Stimulated activated CD8-positive, alpha-beta memory T cell treated with anti-CD3 and anti-CD28 coated beads, Interleukin-2, amount 100 ng/mL, for 1 hour (primary cell): ENCODE data around the gene POP7.
"Not testable (repeated sequence)": the region's sequence is repeated elsewhere in the genome, so short reads cannot be mapped to it uniquely, and the experiment has no call there.

Experiments used
- DNase-seq, 2 donors: peaks; one replicate each; pipeline ENCODE4 v3.0.0-alpha.2; 2020; ENCODE audit warnings: low read depth in 2 of 2

Gene POP7

GRCh38 chr7:100705753-100706671, at the start of gene POP7:
TSS of gene POP7 (plus strand) at chr7:100706121. CDS start at chr7:100706831, 710 bp downstream.
- DNase-seq = peak; percentile 98

- DNase-seq = not testable (repeated sequence)
These were observed 43.6 kb upstream of the POP7 start for GRCh38 chr7:100662194-100662776.

GRCh38 chr7:100665168-100665726, 40.7 kb upstream of the POP7 start:
- DNase-seq = no peak

- DNase-seq = no peak
These were observed 38.4 kb upstream of the POP7 start for GRCh38 chr7:100667331-100668068.

- DNase-seq = no peak
These were observed 37.9 kb upstream of the POP7 start for GRCh38 chr7:100668069-100668449.

GRCh38 chr7:100669106-100669505, 36.8 kb upstream of the POP7 start:
- not testable (repeated sequence) for DNase-seq

- no peak for DNase-seq
These were observed 35.8 kb upstream of the POP7 start for GRCh38 chr7:100670074-100670473.

GRCh38 chr7:100671353-100672327, 34.3 kb upstream of the POP7 start:
- no peak for DNase-seq

GRCh38 chr7:100673302-100673941, 32.5 kb upstream of the POP7 start, which contains the start of gene GNB2:
TSS of gene GNB2 (plus strand) at chr7:100673740. CDS start at chr7:100676266, 2,526 bp downstream.
- peak; percentile 95 to 96 for DNase-seq

GRCh38 chr7:100673942-100674410, 31.9 kb upstream of the POP7 start:
- peak in 1 of 2 donors; percentile 36 for DNase-seq

- no peak for DNase-seq
These were observed 31.4 kb upstream of the POP7 start for GRCh38 chr7:100674411-100675104.

GRCh38 chr7:100675105-100675451, 30.8 kb upstream of the POP7 start:
- no peak for DNase-seq

GRCh38 chr7:100675581-100676350, 30.2 kb upstream of the POP7 start:
- DNase-seq = peak; percentile 70 to 72

GRCh38 chr7:100676501-100677306, 29.2 kb upstream of the POP7 start:
- DNase-seq = no peak

GRCh38 chr7:100677308-100678267, 28.3 kb upstream of the POP7 start:
- DNase-seq = no peak

GRCh38 chr7:100678291-100678984, 27.5 kb upstream of the POP7 start:
- no peak for DNase-seq
